HG02885 (cell line): ENCODE measurements around the gene PAX8.
"Not testable (repeated sequence)": the region's sequence is repeated elsewhere in the genome, so short reads cannot be mapped to it uniquely, and the experiment has no call there.

Source experiments
- ATAC-seq: cut with Tn5 transposase; IDR thresholded peaks from one replicate; pipeline ENCODE4 v1.9.1; 2021; ENCODE audit warnings: mild to moderate bottlenecking; ENCODE audit not compliant: unreplicated experiment, poor library complexity

Gene PAX8

DNA sequence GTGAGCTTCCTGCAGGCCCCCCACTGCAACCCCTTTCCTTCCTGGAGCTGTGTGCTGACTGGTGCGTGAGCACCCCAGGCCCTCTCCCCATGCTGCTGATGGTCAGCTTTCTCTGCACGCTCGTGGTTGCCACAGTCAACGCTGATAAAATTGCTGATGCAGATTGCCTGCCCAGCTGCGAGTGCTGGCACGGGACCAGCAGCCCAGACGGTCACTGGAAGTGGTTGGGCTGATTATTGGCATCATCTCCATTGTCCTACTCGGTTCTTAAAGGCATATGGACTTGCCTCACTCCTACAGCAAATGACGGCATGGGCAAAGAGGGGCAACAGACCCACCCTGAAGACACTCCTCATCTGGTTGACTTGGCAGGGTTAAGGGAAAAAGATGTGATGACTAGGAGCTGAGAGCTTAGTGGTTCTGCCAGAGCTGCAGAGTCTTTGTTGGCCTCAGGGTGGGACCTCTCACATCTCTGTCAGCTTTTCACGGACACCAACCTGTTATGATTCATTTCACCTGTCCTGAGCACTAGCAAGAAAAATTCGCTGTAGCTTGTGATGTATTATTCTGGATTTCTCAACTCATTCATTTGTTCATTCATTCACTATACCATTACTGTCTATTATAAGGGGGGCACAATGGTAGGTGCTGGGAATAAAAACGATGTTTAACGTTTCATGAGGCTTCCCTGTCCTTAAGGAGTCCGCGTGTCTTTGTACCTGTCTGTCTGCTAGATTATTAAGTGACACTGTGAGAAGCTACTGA lies 38.4 kb downstream of the PAX8 start:
- no peak for ATAC-seq

DNA sequence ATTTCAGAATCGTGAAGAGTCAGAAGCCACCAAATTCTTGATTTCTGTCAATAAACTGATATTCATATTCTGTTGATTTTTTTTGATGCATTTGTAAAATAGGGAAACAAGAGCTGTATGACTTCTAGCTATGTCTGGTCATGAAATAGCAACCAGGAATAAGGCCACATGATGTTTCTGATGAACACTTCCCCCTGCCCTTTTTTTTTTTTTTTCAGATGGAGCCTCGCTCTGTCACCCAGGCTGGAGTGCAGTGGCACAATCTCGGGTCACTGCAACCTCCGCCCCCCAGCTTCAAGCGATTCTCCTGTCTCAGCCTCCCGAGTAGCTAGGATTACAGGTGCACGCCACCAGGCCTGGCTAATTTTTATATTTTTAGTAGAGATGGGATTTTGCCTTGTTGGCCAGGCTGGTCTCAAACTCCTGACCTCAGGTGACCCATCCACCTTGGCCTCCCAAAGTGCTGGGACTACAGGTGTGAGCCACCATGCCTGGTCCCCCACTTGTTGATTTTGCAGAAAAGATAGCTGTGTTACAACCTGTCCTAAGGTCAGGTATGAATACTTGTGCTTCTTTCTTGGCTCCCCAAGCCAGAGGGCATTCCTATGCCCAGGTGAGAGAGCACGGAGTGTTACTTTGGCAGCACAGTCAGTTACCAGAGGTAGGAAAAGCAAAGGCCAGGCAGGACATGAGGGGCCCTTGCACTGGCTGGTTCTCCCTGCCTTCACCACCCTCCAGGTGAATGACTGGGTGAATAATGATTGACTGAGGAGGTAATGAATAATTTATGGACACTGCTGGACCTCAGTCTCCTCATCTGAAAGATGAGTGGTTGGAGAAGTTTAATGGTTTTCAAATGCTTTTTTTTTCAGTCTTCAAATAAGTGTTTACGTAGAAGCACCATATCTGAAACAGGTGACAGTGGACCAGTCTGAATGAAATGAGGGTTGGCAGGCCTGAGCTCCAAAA lies 39.6 kb downstream of the PAX8 start:
- no peak for ATAC-seq

DNA sequence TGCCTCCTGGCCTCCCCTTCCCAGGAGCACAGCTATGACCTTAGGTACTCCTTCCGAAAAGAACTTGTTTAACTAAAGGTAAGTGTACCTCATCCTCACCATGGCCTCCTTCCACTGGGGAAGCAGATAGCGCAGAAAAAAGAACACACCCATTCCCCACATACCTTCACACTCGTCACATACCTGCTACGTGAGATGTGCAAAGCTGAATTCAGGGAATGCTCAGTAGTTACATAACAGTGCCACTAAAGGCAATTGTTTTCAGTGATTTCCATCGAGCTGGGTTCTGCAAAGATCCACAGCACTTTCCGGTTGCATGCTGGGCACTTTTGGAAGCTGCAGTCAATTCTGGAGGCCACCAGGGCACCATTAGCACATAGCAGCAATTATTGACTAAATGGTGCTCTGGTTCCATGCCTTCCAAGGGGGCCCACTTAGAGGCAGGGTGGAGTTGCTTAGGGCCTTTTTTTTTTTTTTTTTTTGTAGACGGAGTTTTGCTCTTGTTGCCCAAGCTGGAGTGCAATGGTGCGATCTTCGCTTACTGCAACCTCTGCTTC lies 41.0 kb downstream of the PAX8 start:
- ATAC-seq, result no peak

DNA sequence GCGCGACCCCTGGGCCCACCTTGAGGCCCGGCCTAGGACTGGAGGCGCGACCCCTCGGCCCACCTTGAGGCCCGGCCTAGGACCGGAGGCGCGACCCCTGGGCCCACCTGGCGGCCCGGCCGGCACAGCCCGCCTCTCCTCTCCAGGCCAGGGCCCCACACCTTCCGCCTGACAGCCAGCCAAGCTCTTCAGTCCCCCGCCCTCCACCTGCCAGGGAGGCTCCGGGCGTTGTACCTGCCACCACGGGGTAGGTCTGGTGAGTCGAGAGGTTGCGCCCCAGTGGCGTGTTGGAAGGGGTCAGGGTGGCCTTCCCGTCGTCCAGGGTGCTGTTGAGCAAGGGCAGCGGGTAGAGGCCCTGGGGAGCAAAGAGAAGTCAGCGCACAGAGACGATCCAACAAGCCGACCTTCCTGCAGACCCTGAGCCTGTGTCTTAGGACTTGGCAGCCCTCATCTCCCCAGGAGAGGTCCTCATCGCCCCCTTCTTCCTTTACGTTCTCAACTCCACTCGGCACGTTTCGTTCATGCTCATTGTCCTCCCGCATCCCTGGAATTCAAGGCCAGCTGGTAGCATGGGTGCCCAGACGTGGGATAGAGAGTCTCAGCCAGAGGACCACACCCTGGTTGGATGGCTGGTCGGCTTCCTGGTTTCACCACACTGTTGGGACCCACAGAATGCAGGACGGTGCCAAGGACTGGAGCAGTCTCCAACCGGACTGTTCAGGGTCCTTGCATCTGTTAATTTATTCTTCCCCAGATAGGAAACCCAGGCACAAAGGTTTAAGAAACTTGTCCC lies 42.2 kb downstream of the PAX8 start:
- ATAC-seq, result no peak

DNA sequence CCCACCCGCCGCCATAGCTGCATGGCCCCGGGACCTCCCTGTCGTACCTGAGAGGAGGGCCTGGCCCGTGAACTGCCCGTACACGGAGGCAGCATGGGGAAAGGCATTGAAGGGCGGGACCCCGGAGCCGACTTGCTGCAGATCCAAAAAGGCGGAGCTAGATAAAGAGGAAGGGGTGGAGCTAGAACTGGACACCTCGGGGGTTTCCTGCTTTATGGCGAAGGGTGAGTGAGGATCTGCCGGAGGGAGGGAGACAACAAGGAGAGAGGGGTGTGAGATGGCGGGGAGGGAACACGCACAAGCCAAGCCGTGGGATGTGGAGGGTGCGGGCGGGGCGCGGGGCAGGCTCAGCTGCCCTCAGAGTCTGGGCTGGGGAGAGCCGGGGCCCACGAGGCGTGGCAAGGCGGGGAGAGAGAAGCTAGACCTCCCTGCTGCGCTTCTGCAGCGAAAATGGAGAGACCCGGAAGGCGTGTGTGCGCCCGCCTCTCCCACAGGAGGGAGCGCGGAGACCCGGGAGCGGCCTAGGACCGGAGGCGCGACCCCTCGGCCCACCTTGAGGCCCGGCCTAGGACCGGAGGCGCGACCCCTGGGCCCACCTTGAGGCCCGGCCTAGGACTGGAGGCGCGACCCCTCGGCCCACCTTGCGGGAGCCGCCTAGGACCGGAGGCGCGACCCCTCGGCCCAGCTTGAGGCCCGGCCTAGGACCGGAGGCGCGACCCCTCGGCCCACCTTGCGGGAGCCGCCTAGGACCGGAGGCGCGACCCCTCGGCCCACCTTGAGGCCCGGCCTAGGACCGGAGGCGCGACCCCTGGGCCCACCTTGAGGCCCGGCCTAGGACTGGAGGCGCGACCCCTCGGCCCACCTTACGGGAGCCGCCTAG lies 43.1 kb downstream of the PAX8 start:
- not testable (repeated sequence) for ATAC-seq

DNA sequence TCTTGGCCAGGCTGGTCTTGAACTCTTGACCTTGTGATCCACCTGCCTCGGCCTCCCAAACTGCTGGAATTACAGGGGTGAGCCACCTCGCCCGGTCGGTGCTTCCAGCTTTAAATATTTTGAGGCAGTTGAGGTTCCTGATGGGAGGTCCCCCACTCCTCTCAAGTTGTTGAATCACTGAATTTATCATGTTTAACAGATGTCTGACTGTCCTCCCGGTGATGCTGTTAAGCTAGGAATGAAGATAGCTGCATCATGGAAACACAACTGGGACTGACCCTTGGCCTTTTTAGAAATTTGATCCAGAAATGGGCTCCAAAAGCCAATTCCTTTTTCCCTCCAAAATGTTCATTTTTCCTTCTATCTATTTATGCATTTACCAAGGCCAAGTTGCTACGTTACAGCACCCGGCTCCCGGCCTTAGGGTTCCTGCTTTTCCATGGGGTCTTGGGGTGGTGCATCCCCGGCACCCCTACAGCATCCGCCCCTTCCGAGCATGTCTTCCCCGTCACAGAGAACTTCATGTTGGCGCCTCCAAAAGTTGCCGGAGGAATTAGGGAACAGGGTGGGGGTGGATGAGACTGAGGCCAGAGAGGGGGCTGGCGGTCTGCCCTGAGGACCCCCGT lies 43.9 kb downstream of the PAX8 start:
- ATAC-seq, result no peak

DNA sequence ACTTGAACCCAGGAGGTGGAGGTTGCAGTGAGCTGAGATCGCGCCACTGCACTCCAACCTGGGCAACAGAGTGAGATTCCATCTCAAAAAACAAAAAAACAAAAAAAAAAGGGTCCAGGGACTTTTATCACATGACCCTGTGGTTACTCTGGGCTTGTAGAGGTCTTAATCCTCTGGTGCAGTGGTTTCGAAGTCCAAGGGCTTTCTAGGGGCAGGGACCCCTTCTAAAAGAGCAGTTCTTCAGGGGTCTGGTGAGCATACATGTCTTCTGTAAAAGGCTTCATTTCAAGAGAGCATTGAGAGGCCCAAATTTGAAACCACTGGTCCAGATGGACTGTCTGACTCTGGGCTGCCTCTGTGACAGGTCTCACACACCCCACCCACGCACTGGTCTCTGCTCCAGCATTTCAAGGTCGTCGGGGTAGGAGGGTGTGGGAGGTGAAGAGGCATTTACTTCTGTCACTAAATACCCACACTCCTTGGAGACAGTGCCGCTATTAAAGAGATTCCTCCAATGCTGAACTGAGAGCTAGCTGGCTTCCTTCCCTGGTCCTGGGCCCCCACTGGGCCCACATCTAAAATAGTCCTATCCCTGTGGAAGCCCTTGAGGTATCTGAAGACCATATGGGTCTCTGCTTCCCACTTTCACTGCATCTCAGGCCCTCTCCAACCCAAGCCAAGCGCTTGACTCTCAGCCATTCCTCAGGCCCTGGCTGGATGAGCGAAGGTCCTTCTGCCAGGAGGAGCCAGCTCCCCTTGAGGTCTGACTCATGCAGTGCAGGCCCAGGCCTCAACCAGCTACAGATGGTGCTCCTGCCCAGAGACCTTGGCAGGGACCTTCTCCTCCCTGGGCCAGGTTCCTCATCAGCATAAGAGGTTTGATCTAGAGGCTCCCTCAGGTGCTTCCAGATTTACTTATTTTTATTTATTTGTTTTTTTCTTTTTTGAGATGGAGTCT lies 44.8 kb downstream of the PAX8 start:
- no peak for ATAC-seq

DNA sequence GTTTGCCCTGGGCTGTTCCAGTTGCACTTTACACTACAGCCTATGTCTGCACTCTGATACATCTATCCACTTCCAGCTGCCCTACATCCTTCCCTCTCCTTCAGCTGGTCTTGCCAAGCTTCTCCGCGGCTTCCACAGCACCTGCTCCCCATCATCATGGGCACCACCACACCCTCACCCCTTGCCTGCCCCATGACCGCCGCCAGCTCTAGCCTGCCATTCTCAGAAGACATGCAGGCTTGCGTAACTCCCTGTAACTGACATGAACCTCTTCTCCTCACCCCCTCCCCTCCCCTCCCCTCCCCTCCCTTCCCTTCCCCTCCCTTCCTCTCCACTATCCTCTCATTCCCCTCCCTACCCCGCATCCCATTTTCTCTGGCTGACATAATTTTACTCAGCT lies 46.0 kb downstream of the PAX8 start:
- no peak for ATAC-seq

DNA sequence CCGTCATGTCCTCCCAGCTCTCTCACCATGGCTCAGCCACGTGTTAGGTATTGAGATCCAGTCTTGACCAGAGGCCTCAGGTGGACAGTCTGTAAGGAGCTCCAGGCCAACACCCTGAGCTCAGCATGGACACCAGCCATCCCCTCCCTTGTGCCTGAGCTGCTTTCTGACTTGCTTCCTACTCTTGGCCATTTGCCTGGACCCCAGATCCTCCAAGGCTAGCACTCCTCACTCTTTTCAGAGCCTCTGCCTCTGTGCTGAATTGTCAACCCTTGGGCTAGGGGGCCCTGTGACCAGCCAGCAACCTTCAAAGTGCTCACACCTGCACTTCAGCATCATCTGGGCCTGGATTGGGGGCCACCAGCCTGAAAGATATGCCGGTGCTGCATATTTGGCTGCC lies 46.6 kb downstream of the PAX8 start:
- ATAC-seq, result no peak

DNA sequence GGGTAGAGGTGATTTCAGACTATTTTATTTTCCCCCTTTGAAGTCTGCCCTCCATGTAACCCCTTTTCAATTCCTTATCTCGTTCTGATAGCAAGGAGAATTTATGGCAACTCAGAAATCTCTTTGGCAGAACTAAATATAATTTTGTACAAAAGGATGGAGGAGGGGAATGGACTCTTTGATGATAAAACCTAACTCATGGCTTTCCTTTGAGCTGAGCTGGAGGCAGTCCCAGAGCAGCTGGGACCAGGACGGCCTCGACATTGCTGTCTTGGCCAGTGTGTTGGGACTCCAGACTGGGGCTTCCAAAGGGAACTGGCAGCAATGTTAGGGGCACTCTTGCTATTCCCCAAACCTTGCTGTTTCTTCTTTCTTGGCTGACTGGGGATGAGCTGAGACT lies 47.7 kb downstream of the PAX8 start:
- no peak for ATAC-seq

DNA sequence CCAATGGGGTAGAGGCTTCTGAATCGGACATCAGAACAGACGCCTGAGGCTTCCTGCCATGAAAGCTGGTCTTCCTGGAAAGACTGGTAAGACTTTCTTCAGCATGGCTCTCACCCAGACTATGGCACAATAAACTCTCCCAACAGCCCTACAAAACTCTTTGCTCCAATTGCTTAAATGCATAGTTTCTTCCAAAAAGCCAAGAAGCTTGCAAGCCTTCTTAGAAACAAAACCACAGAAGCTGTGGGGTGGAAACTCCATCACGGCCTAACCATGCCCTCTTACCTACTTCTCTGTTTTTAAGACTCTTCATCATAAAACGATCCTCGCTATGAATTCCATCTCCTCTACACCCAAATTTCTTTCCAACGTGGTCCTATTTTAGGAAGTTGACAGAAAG lies 48.2 kb downstream of the PAX8 start:
- no peak for ATAC-seq

DNA sequence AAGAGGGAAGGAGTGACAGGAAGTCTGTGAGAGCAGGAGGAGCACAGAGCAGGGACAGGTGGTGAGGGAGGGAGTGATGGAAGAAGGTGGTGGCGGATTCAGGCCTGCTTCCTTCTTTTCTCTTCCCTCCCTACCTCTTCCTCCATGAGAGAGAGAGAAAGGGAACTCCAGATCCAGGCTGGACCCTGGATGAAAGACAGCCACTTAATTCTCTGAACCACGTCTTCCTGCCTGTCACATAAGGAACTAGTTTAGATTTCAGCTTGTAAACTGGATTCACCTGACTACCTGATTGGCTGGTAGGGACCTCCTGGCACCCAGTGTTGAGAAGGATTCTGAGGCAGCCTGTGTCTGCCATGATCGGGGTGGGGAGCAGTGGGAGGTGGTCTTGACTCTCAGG lies 48.9 kb downstream of the PAX8 start:
- ATAC-seq, result no peak

DNA sequence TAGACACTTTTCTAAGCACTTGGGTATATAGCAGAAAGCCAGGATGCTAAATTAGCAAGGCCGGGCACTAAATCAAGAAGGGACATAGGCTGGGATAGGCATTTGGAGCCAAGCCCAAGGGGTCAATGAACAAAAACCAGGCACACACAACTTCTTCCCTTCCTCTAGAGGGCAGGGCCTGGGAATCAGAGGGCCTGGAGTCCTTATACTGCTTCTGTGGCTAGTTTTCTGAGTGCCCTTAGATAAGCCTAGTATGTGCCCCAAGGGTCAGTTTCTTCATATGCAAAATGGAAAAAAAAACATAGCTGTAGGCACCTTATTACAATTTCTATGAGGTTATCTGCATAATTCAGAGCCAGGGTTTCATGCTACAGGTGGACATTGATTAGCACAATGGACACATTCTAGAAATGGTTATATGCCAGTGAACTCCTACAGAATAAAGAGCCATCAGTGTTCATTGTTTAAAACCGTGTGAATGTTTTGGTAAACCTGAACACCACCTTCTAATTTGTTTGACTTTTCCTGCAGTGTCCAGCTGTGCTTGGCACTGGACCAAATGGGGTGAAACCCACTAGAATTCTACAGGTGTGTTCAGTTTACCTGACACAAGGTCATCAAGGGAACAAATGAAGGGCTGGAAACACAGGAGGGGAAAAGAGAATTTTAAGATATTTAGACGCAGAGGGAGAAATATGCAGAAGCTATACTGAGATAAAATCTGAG lies 49.6 kb downstream of the PAX8 start:
- ATAC-seq, result no peak

DNA sequence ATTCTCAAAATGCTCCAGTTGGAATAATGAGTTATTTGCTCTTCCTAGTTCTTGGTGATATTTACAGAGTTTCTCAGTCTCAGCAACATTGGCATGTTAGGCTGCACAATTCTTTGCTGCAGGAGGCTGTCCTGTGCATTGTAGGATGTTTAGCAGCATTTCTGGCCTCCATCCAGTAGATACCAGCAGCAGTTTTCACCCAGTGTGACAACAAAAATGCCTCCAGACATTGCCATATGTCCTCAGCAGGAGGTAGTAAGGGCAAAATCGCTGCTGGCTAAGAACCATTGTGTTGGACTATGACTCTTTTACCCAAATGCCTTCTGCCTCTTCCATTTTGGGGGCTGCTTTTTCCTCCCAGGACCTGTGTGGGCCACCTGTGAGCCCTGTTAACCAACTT lies 50.4 kb downstream of the PAX8 start:
- no peak for ATAC-seq

DNA sequence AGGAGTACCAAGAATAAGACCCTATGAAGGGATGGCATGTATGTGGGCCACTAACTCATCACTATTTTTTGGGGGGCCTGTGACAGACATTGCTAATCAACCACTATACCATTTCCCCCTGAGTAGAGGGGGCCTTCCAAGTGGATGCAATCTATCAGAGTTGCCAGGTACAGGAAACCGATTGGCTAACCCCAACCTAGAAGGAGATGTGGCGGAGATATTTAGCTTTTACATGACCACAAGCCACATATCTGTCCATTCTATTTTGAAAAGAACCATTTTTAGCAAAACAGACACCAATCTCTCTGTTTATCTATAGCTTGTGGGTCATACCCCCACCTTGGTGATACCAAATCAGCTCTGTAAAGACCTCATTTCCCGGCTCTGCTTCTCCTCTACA lies 51.0 kb downstream of the PAX8 start:
- ATAC-seq, result no peak

DNA sequence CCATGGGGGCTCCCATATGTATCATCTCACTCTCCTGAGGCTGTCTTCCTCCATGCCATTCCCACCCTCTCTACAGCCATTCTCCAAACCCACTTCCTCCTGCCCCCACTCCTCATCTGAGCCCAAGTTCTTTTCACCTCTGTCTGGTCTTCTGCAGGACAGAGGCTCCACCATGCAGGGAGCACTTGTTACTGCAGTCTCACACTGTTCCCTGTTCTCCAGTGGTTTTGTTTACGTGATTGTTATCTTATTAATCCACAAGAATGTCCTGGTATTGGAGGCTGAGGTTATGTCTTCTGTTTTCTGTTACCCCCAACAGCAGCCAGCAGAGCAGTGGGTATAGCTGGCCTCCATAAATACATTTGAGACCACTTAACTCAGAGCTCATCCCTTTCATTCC lies 51.4 kb downstream of the PAX8 start:
- no peak for ATAC-seq

DNA sequence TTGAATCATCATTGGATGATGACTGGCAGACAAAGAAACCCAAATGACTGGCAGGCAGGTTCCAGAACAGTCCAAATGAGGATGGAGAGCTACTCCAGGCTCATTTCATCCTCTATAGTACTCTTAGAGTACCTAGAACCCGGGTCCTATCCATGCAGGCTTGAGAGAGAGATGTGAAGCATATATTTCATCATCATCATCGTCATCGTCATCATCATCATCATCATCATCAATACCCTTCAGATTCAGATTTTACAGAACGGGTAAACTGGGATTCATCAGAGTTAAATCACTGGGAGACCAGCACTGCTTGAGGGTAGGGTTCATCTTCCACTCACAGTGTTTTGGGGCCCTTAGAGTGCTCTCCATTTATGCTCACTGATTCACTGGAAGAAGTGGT lies 52.3 kb downstream of the PAX8 start:
- ATAC-seq, result no peak
